Measurements from ENCODE around the gene PTPRN2.

Gene PTPRN2

DNA sequence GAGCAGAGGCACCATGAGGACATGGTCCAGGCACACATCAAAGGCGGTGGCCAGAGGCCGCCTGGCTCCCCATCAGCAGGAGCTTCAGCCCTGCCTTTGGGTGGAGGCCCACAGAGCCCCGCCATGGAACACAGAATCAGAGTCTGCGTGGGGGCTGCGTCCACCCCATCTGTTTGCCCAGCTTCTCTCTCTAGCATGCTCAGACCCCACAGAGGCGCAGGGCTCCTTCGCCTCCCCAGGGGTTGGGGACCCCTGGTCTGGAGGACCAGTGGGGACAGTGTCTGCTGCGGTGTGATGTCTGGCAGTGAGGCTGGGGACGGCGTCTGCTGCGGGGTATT, 321.9 kb downstream of the PTPRN2 start:
- DNase-seq (ENCODE audit: low read depth) = no peak
- TF ChIP-seq, protein P1, sequence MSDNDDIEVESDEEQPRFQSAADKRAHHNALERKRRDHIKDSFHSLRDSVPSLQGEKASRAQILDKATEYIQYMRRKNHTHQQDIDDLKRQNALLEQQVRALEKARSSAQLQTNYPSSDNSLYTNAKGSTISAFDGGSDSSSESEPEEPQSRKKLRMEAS (IDR thresholded peaks at IDR 0.05; ENCODE audit: low read depth, low read length) = no peak
- TF ChIP-seq POLR2A (IDR thresholded peaks at IDR 0.05; ENCODE audit: extremely low read depth, insufficient read length) (no peak), MYC (IDR thresholded peaks at IDR 0.05; ENCODE audit: low read depth, low read length) (no peak)
- TF ChIP-seq, protein P2, sequence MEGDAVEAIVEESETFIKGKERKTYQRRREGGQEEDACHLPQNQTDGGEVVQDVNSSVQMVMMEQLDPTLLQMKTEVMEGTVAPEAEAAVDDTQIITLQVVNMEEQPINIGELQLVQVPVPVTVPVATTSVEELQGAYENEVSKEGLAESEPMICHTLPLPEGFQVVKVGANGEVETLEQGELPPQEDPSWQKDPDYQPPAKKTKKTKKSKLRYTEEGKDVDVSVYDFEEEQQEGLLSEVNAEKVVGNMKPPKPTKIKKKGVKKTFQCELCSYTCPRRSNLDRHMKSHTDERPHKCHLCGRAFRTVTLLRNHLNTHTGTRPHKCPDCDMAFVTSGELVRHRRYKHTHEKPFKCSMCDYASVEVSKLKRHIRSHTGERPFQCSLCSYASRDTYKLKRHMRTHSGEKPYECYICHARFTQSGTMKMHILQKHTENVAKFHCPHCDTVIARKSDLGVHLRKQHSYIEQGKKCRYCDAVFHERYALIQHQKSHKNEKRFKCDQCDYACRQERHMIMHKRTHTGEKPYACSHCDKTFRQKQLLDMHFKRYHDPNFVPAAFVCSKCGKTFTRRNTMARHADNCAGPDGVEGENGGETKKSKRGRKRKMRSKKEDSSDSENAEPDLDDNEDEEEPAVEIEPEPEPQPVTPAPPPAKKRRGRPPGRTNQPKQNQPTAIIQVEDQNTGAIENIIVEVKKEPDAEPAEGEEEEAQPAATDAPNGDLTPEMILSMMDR (IDR thresholded peaks at IDR 0.05; ENCODE audit: low read depth, low read length) = no peak
- H3K4me3 ChIP-seq (ENCODE audit: low read depth, low read length) = no peak overlapping the region

DNA sequence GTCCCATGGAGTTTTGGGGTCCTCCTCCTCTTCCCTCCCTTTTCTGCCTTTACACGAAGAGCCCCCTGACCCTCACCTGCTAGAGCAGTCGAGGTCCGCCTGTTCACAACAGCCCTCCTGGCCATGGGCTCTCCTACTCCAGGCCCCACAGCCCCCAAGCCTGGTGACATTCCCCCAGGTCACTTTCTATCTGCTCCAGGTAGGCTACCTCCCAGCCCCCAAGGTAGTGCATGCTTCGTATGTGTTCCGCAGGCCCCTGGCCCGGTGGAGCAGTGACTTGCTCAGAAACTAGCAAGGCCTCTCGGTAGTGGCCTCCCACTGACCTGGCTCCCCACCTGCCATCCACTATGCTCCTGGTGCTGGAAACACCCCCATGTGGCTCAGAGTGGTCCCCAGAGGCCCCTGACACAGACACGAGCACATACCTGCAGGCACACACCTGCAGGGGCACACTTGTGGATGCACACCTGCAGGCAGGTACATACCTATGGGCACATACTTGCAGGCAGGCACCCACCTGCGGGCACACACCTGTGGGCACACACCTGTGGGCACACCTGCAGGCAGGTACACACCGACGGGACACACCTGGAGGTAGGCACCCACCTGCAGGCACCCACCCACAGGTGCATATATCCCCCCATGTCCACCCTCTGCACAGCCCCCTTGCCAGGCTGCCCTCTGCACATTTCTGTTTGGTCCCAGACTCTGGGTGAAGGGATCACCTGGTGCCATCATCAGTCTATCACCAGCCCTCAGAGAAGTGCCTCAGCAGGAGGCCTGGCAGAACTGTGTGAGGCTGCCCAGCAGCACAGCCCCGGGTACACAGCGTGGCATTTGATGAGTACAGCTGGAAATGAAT, 322.5 kb downstream of the PTPRN2 start:
- no peak for DNase-seq (ENCODE audit: low read depth)
- TF ChIP-seq, protein P2 (IDR thresholded peaks at IDR 0.05; ENCODE audit: low read depth, low read length) = no peak
- TF ChIP-seq MYC (IDR thresholded peaks at IDR 0.05; ENCODE audit: low read depth, low read length) = no peak
- TF ChIP-seq, protein P1 (IDR thresholded peaks at IDR 0.05; ENCODE audit: low read depth, low read length) = no peak
- TF ChIP-seq POLR2A (IDR thresholded peaks at IDR 0.05; ENCODE audit: extremely low read depth, insufficient read length) = no peak
- no peak overlapping the region for H3K4me3 ChIP-seq (ENCODE audit: low read depth, low read length)

DNA sequence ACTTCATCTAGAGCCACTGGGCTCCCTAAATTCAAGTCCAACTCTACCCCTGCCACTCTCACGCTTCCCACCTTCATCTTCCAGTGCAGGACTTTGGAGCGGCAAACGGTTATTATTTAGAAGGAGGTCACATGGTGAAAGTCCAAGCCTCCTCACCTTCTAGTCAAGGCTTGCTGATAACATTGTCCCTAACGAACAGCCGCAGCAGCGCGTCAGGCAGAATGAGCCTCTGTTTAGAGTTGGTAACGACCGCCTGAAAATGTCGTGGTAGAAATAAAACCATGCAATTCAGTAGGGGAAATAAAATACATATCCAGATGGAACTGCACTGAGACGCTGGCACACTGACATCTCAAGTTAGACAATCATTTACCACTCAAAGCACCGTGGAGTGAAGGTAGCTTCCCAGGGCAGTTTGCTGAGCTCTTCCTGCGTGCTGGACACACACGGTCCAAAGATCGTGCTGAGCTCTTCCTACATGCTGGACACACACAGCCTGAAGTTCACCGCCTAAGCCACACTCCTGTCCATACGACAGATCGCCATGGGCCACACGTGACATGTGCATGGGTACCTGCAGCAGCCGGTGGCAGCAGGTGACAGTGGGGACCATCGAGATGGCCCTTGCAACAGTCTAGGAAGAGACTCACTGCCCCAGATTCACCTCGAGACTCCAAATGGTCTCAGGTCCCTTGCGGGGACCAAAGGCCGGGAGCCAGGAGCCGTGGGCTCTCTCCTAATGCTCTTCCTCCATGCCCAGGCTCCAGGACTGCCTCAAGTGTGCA, 323.5 kb downstream of the PTPRN2 start:
- DNase-seq (ENCODE audit: low read depth) = no peak
- no peak overlapping the region for H3K4me3 ChIP-seq (ENCODE audit: low read depth, low read length)
- TF ChIP-seq POLR2A (IDR thresholded peaks at IDR 0.05; ENCODE audit: extremely low read depth, insufficient read length) (no peak), MYC (IDR thresholded peaks at IDR 0.05; ENCODE audit: low read depth, low read length) (no peak)
- TF ChIP-seq, protein P2 (IDR thresholded peaks at IDR 0.05; ENCODE audit: low read depth, low read length) = no peak
- TF ChIP-seq, protein P1 (IDR thresholded peaks at IDR 0.05; ENCODE audit: low read depth, low read length) = no peak

GRCh38 chr7:158263110-158263963, 324.3 kb downstream of the PTPRN2 start:
- no peak for DNase-seq (ENCODE audit: low read depth)
- TF ChIP-seq, protein P1 (IDR thresholded peaks at IDR 0.05; ENCODE audit: low read depth, low read length) = no peak
- TF ChIP-seq, protein P2 (IDR thresholded peaks at IDR 0.05; ENCODE audit: low read depth, low read length) = no peak
- TF ChIP-seq MYC (IDR thresholded peaks at IDR 0.05; ENCODE audit: low read depth, low read length) (no peak), POLR2A (IDR thresholded peaks at IDR 0.05; ENCODE audit: extremely low read depth, insufficient read length) (no peak)
- H3K4me3 ChIP-seq (ENCODE audit: low read depth, low read length) = no peak overlapping the region
